Small intestine (tissue), 16 donors: ENCODE measurements around the gene CEACAM5. TPM values are rescaled to one million over a fixed set of nuclear protein-coding genes. Genes with fewer than 3 reads are reported as not detected.
A peak's percentile ranks its signal among the peaks of the same experiment; 100 is the strongest.

Source experiments
- DNase-seq, 2 donors: peaks; one replicate each; pipeline versions ENCODE4 v3.0.0 to v3.0.0-alpha.2; 2013
- FAIRE-seq: peaks from 2 replicates; lab custom pipeline; 2012; peaks lifted over from hg19 to GRCh38; lab: Jason Lieb, UNC
- H3K27ac ChIP-seq, 3 donors: one replicate each; pipeline ENCODE4 v1.5.1; 2013; ENCODE audit warnings: low read length in 2 of 3, mild to moderate bottlenecking in 2 of 3, control low read depth in 1 of 3, inconsistent platforms in 1 of 3, low read depth in 1 of 3, moderate library complexity in 1 of 3
- H3K27me3 ChIP-seq, 3 donors: one replicate each; pipeline ENCODE4 v1.6.1; 2013; ENCODE audit warnings: low read length in 3 of 3, inconsistent platforms in 1 of 3; ENCODE audit not compliant: control insufficient read depth in 3 of 3, insufficient read depth in 3 of 3
- H3K36me3 ChIP-seq, 3 donors: one replicate each; pipeline ENCODE4 v1.6.1; 2013; ENCODE audit warnings: low read length in 3 of 3, inconsistent platforms in 1 of 3, low read depth in 1 of 3, mild to moderate bottlenecking in 1 of 3, moderate library complexity in 1 of 3; ENCODE audit not compliant: control insufficient read depth in 3 of 3, insufficient read depth in 2 of 3
- H3K4me1 ChIP-seq, 3 donors: one replicate each; pipeline ENCODE4 v1.6.1; 2013; ENCODE audit warnings: low read length in 2 of 3, inconsistent platforms in 1 of 3, low read depth in 1 of 3, mild to moderate bottlenecking in 1 of 3, moderate library complexity in 1 of 3; ENCODE audit not compliant: control insufficient read depth in 3 of 3, insufficient read depth in 2 of 3
- H3K4me3 ChIP-seq, 3 donors: one replicate each; pipeline ENCODE4 v1.5.1; 2013; ENCODE audit warnings: low read length in 3 of 3, control low read depth in 1 of 3, inconsistent platforms in 1 of 3, low read depth in 1 of 3, mild to moderate bottlenecking in 1 of 3, moderate library complexity in 1 of 3
- H3K9me3 ChIP-seq, 2 donors: one replicate each; pipeline ENCODE4 v1.6.1; 2013; ENCODE audit warnings: low read depth in 1 of 2, low read length in 1 of 2; ENCODE audit not compliant: control insufficient read depth in 2 of 2, insufficient read depth in 1 of 2
- WGBS, 3 donors: extraction: QIAGEN DNeasy Blood & Tissue Kit; methylation state at CpG; one replicate each; pipeline ENCODE4 v1.1.7; 2013; 5-methylcytosine and 5-hydroxymethylcytosine counted together
- long read RNA-seq, 10 donors: transcript quantifications; one replicate each; lab custom pipeline, GENCODE V29; 2026
- polyA plus RNA-seq, 4 donors: library from polyadenylated mRNA; stranded (reverse) in 3 of 4; unstranded in 1 of 4; fragments of 200-250 nt in 3 of 4; fragments of 120-200 nt in 1 of 4; gene quantifications; one replicate each; pipeline versions ENCODE4 v1.2.1 to v1.2.3, GENCODE V29; 2013
- donor health status: healthy with polysubstance abuse.
- donor health status: control.
- donor health status: control.
- donor health status: Bipolar disorder and iron deficiency.
- donor health status: healthy.

CEACAM5 gene
- polyA plus RNA-seq, result 10 to 100 TPM in 2 of 4 donors, 1 to 10 TPM in 2; 2.7 to 47.5 (median 17.8) TPM
- long read RNA-seq, donor 1, transcript CEACAM5-204 (2 exons, 579 nt), result major isoform, 5 of 22 reads
- long read RNA-seq, donor 1, partial matches to known transcripts, result 11 of 22 reads
- long read RNA-seq, donor 1, other reads (novel, unspliced or antisense), result 0 of 22 reads
- long read RNA-seq, donor 2, partial matches to known transcripts, result 0 of 3 reads
- long read RNA-seq, donor 2, other reads (novel, unspliced or antisense), result 0 of 3 reads
- long read RNA-seq, donor 3, partial matches to known transcripts, result 0 of 3 reads
- long read RNA-seq, donor 3, other reads (novel, unspliced or antisense), result 0 of 3 reads
- long read RNA-seq, donor 4, result 0 reads
- long read RNA-seq, donor 5, partial matches to known transcripts, result 0 of 1 reads
- long read RNA-seq, donor 5, other reads (novel, unspliced or antisense), result 0 of 1 reads
- long read RNA-seq, donor 6, partial matches to known transcripts, result 0 of 4 reads
- long read RNA-seq, donor 6, other reads (novel, unspliced or antisense), result 0 of 4 reads
- long read RNA-seq, donor 7, result 0 reads
- long read RNA-seq, donor 8, result 0 reads
- long read RNA-seq, donor 9, partial matches to known transcripts, result 0 of 1 reads
- long read RNA-seq, donor 9, other reads (novel, unspliced or antisense), result 0 of 1 reads
- long read RNA-seq, donor 10, transcript CEACAM5-207 (3 exons, 1,430 nt), result major isoform, 15 of 154 reads
- long read RNA-seq, donor 10, transcript CEACAM5-201 (10 exons, 2,874 nt), result minor isoform, 7 of 154 reads
- long read RNA-seq, donor 10, transcript CEACAM5-204 (2 exons, 579 nt), result major isoform, 15 of 154 reads
- long read RNA-seq, donor 10, partial matches to known transcripts, result 116 of 154 reads
- long read RNA-seq, donor 10, other reads (novel, unspliced or antisense), result 0 of 154 reads

GRCh38 chr19:41708481-41708880, at the start of gene CEACAM5:
CEACAM5 (plus strand) TSS chr19:41708626; CDS start chr19:41708732, 106 bp downstream.
- DNase-seq (peak; percentile 38 to 50), FAIRE-seq (no peak)
- peaks cover 0 to 2% (median 0%) of the 10 kb centered on the region in 3 donors for H3K36me3 ChIP-seq
- H3K9me3 ChIP-seq, result no peaks in the 10 kb centered on the region
- H3K4me3 ChIP-seq, result peak within 1 kb of the TSS in 2 of 3 donors; percentile 5 to 45
- 41 to 49% (median 47%) methylated on average over 4 of the region's 4 CpGs for WGBS, 3 donors
- no peak within 1 kb of the TSS for H3K27ac ChIP-seq
- H3K27me3 ChIP-seq, result peaks cover 0 to 6% (median 2%) of the 10 kb centered on the region in 3 donors
- H3K4me1 ChIP-seq, result no peaks in the 10 kb centered on the region

GRCh38 chr19:41666075-41666474, 42.4 kb upstream of the CEACAM5 start:
- FAIRE-seq, result no peak
- Histone ChIP-seq H3K9me3 (peaks cover 0 to 14% of the 10 kb centered on the region in 2 donors), H3K27ac (no peak overlapping the region), H3K36me3 (no peaks in the 10 kb centered on the region), H3K27me3 (peaks cover 0 to 2% (median 0%) of the 10 kb centered on the region in 3 donors), H3K4me3 (no peak overlapping the region), H3K4me1 (no peaks in the 10 kb centered on the region)
- no peak for DNase-seq
- 68 to 70% (median 69%) methylated on average over 2 of the region's 2 CpGs for WGBS, 3 donors

GRCh38 chr19:41668315-41668714, 40.1 kb upstream of the CEACAM5 start:
- no peak overlapping the region for H3K4me3 ChIP-seq
- no peaks in the 10 kb centered on the region for H3K36me3 ChIP-seq
- DNase-seq (no peak), FAIRE-seq (no peak)
- H3K4me1 ChIP-seq, result no peaks in the 10 kb centered on the region
- H3K9me3 ChIP-seq, result peaks cover 0 to 14% of the 10 kb centered on the region in 2 donors
- no peak overlapping the region for H3K27ac ChIP-seq
- WGBS, 3 donors, result 70 to 74% (median 71%) methylated on average over 1 of the region's 1 CpG
- peaks cover 0 to 2% (median 0%) of the 10 kb centered on the region in 3 donors for H3K27me3 ChIP-seq

- no peak for DNase-seq
- Histone ChIP-seq H3K9me3 (peaks cover 0 to 11% of the 10 kb centered on the region in 2 donors), H3K27me3 (peaks cover 0 to 5% (median 2%) of the 10 kb centered on the region in 3 donors), H3K4me3 (no peak overlapping the region), H3K36me3 (no peaks in the 10 kb centered on the region), H3K27ac (peak overlapping the region in 1 of 3 donors; percentile 13), H3K4me1 (no peaks in the 10 kb centered on the region)
- FAIRE-seq, result no peak
These were observed 37.7 kb upstream of the CEACAM5 start for GRCh38 chr19:41670755-41671154.

GRCh38 chr19:41671486-41671885, 36.9 kb upstream of the CEACAM5 start:
- H3K9me3 ChIP-seq, result peaks cover 0 to 4% of the 10 kb centered on the region in 2 donors
- no peaks in the 10 kb centered on the region for H3K4me1 ChIP-seq
- DNase-seq (peak in 1 of 2 donors; percentile 21), FAIRE-seq (no peak)
- no peaks in the 10 kb centered on the region for H3K36me3 ChIP-seq
- WGBS, 3 donors, result 44 to 67% (median 60%) methylated on average over 5 of the region's 5 CpGs
- H3K27ac ChIP-seq, result peak overlapping the region in 1 of 3 donors; percentile 13
- H3K4me3 ChIP-seq, result no peak overlapping the region
- peaks cover 0 to 5% (median 4%) of the 10 kb centered on the region in 3 donors for H3K27me3 ChIP-seq

- no peak for FAIRE-seq
- Histone ChIP-seq H3K9me3 (no peaks in the 10 kb centered on the region), H3K36me3 (no peaks in the 10 kb centered on the region), H3K4me3 (no peak overlapping the region), H3K4me1 (no peaks in the 10 kb centered on the region), H3K27me3 (peaks cover 0 to 6% (median 3%) of the 10 kb centered on the region in 3 donors), H3K27ac (no peak overlapping the region)
- WGBS, 3 donors, result 26 to 51% (median 49%) methylated on average over 6 of the region's 6 CpGs
- no peak for DNase-seq
These were observed 26.0 kb upstream of the CEACAM5 start for GRCh38 chr19:41682437-41682836.

- H3K4me1 ChIP-seq, result no peaks in the 10 kb centered on the region
- H3K4me3 ChIP-seq, result peak overlapping the region in 1 of 3 donors; percentile 17
- DNase-seq (no peak), FAIRE-seq (no peak)
- H3K36me3 ChIP-seq, result no peaks in the 10 kb centered on the region
- H3K27ac ChIP-seq, result no peak overlapping the region
- H3K27me3 ChIP-seq, result peaks cover 0 to 8% (median 7%) of the 10 kb centered on the region in 3 donors
- 76 to 81% (median 80%) methylated on average over 3 of the region's 3 CpGs for WGBS, 3 donors
- H3K9me3 ChIP-seq, result no peaks in the 10 kb centered on the region
These were observed 21.0 kb upstream of the CEACAM5 start for GRCh38 chr19:41687419-41687818.

- H3K27ac ChIP-seq, result no peak within 1 kb of the TSS
- H3K36me3 ChIP-seq, result no peaks in the 10 kb centered on the region
- no peaks in the 10 kb centered on the region for H3K4me1 ChIP-seq
- WGBS, 3 donors, result 50 to 83% (median 61%) methylated on average over 1 of the region's 1 CpG
- FAIRE-seq, result no peak
- H3K27me3 ChIP-seq, result peaks cover 0 to 7% (median 5%) of the 10 kb centered on the region in 3 donors
- no peaks in the 10 kb centered on the region for H3K9me3 ChIP-seq
- H3K4me3 ChIP-seq, result peak within 1 kb of the TSS in 1 of 3 donors; percentile 17
- DNase-seq, result no peak
These were observed 20.3 kb upstream of the CEACAM5 start, which contains the start of gene CEACAM7 for GRCh38 chr19:41688098-41688497. CEACAM7 (minus strand) TSS chr19:41688270; CDS start chr19:41688165, 105 bp downstream.
